Activated CD8-positive, alpha-beta T cell treated with anti-CD3 and anti-CD28 coated beads for 36 hours (primary cell): Measurements from ENCODE around the gene RABL6. TPM values are rescaled to one million over a fixed set of nuclear protein-coding genes. Genes with fewer than 3 reads are reported as not detected.

Experiments
- ATAC-seq: fragments of 200-7000 bp; cut with Tn5 transposase; one replicate; pipeline ENCODE4 v1.10.0; 2021; ENCODE audit warnings: mild to moderate bottlenecking, moderate library complexity
- CTCF ChIA-PET: fragments of 350-600 bp; sonication (Branson Sonifier 250); formaldehyde crosslinking; loops from one replicate; lab custom pipeline; 2021; ENCODE audit warnings: antibody characterized with exemption; lab: Charles Lee
- POLR2A ChIA-PET: fragments of 350-600 bp; sonication (Branson Sonifier 250); formaldehyde crosslinking; loops from one replicate; lab custom pipeline; 2021; ENCODE audit warnings: antibody characterized with exemption; lab: Charles Lee
- DNase-seq: peaks from one replicate; pipeline ENCODE4 v3.0.0-alpha.2; 2020
- H3K27ac Mint-ChIP-seq: one replicate; pipeline ENCODE4 v1.8.0; 2021; ENCODE audit warnings: mild to moderate bottlenecking, mixed read lengths
- H3K27me3 Mint-ChIP-seq: one replicate; pipeline ENCODE4 v1.8.0; 2021; ENCODE audit warnings: mixed read lengths
- H3K36me3 Mint-ChIP-seq: one replicate; pipeline ENCODE4 v1.8.0; 2021; ENCODE audit warnings: low read depth, mixed read lengths
- H3K4me1 Mint-ChIP-seq: one replicate; pipeline ENCODE4 v1.8.0; 2021; ENCODE audit warnings: low read depth, mixed read lengths
- H3K4me3 Mint-ChIP-seq: one replicate; pipeline ENCODE4 v1.8.0; 2021; ENCODE audit warnings: mild to moderate bottlenecking, moderate library complexity, mixed read lengths
- H3K9me3 Mint-ChIP-seq: one replicate; pipeline ENCODE4 v1.8.0; 2021; ENCODE audit warnings: mixed read lengths
- CTCF ChIP-seq: fragments of 200-600 bp; IDR thresholded peaks from one replicate; pipeline ENCODE4 v1.8.0; 2022; ENCODE audit warnings: antibody characterized with exemption, mild to moderate bottlenecking
- intact Hi-C: fragments of 100-400 bp; cut with micrococcal nuclease; formaldehyde crosslinking; loops from one replicate; pipeline ENCODE4 v1.10.0; 2022
- total RNA-seq, 2 experiments: library from RNA; stranded (reverse); gene quantifications; one replicate each; pipeline ENCODE4 v1.2.3, GENCODE V29; 2021

RABL6 gene
- total RNA-seq, 2 experiments from 2014 or later: 85.6 to 86.6 TPM

GRCh38 chr9:136790640-136791515 lies 16.9 kb upstream of the RABL6 start, which contains the start of gene TMEM141:
Gene TMEM141 (plus strand): TSS chr9:136791344. CDS start chr9:136791371, 27 bp downstream.
- Mint-ChIP-seq H3K4me1 (peaks cover 29% of the 10 kb centered on the region), H3K9me3 (no peaks in the 10 kb centered on the region), H3K4me3 (peak within 1 kb of the TSS; percentile 82), H3K27ac (peak within 1 kb of the TSS; percentile 86), H3K36me3 (peaks cover 2% of the 10 kb centered on the region), H3K27me3 (peaks cover 10% of the 10 kb centered on the region)
- ChIA-PET POLR2A (interaction anchor here (0.6 to 0.7 kb wide), 2 partner anchors 236 to 244 kb away, joined by 3 read pairs; no protein-coding TSS in a partner anchor), CTCF (interaction anchor here (0.6 to 3.3 kb wide), 6 partner anchors 51 to 446 kb away, joined by 3 to 12 read pairs (median 3); partner anchors contain the start of gene AJM1)
- ATAC-seq: peak; percentile 91
- no peak for TF ChIP-seq CTCF
- peak; percentile 100 for DNase-seq
- intact Hi-C loops: no loop called here

GRCh38 chr9:136791516-136792276 lies 16.1 kb upstream of the RABL6 start:
- ATAC-seq (peak; percentile 2), DNase-seq (peak; percentile 77)
- Mint-ChIP-seq H3K27me3 (peaks cover 6% of the 10 kb centered on the region), H3K36me3 (peaks cover 2% of the 10 kb centered on the region), H3K27ac (peak overlapping the region; percentile 86), H3K4me1 (peaks cover 35% of the 10 kb centered on the region), H3K9me3 (no peaks in the 10 kb centered on the region), H3K4me3 (peak overlapping the region; percentile 82)
- ChIA-PET POLR2A (interaction anchor here (0.6 to 1.0 kb wide), 2 partner anchors 64 to 235 kb away, joined by 3 to 4 read pairs; no protein-coding TSS in a partner anchor), CTCF (interaction anchor here (0.7 to 3.3 kb wide), 11 partner anchors 9 to 237 kb away, joined by 3 to 12 read pairs (median 4); partner anchors contain the start of genes AJM1 and RABL6)
- peak; percentile 100 for TF ChIP-seq CTCF
- intact Hi-C loops: no loop called here

- no peak for TF ChIP-seq CTCF
- Mint-ChIP-seq H3K27me3 (peaks cover 5% of the 10 kb centered on the region), H3K27ac (peak overlapping the region; percentile 77), H3K4me1 (peaks cover 37% of the 10 kb centered on the region), H3K36me3 (peaks cover 2% of the 10 kb centered on the region), H3K4me3 (peak overlapping the region; percentile 82), H3K9me3 (no peaks in the 10 kb centered on the region)
- ATAC-seq (no peak), DNase-seq (peak; percentile 19)
- POLR2A ChIA-PET: interaction anchor here (0.9 to 2.0 kb wide), 3 partner anchors 11 to 64 kb away, joined by 4 to 10 read pairs (median 4); partner anchors contain the start of gene RABL6
- intact Hi-C loops: no loop called here
- CTCF ChIA-PET: interaction anchor here (0.6 to 3.3 kb wide), 13 partner anchors 8 to 237 kb away, joined by 3 to 12 read pairs (median 4); partner anchors contain the start of genes AJM1 and RABL6
Observed at GRCh38 chr9:136792321-136793085, 15.2 kb upstream of the RABL6 start.

GRCh38 chr9:136793086-136793946 lies 14.4 kb upstream of the RABL6 start:
- ChIA-PET POLR2A (interaction anchor here (0.8 to 2.0 kb wide), 3 partner anchors 11 to 293 kb away, joined by 3 to 10 read pairs (median 4); partner anchors contain the start of gene RABL6), CTCF (interaction anchor here (0.8 to 1.5 kb wide), 6 partner anchors 13 to 242 kb away, joined by 3 to 9 read pairs (median 4); partner anchors contain the start of gene RABL6)
- Mint-ChIP-seq H3K27me3 (peaks cover 5% of the 10 kb centered on the region), H3K9me3 (no peaks in the 10 kb centered on the region), H3K4me1 (peaks cover 29% of the 10 kb centered on the region), H3K27ac (no peak overlapping the region), H3K36me3 (peaks cover 2% of the 10 kb centered on the region), H3K4me3 (no peak overlapping the region)
- ATAC-seq: no peak
- intact Hi-C loops: no loop called here
- DNase-seq: no peak
- TF ChIP-seq CTCF: no peak
